SKM-1 treated with dmso at 0.1 percent for 144 hours (cell line): Measurements from ENCODE around the gene AQP1.
A peak's percentile ranks its signal among the peaks of the same experiment; 100 is the strongest.

ENCODE experiments used
- DNase-seq: peaks from one replicate; lab custom pipeline; 2025; ENCODE audit not compliant: unreplicated experiment; lab: John Stamatoyannopoulos, UW

AQP1 gene

GRCh38 chr7:30933124-30933974 is 21.7 kb downstream of the AQP1 start:
- no peak for DNase-seq

GRCh38 chr7:30934225-30934624 is 22.6 kb downstream of the AQP1 start:
- no peak for DNase-seq

- no peak for DNase-seq
Measured at GRCh38 chr7:30934732-30935568, 23.3 kb downstream of the AQP1 start.

GRCh38 chr7:30935569-30935877 is 23.9 kb downstream of the AQP1 start:
- no peak for DNase-seq

- DNase-seq = no peak
Measured at GRCh38 chr7:30936650-30937245, 25.1 kb downstream of the AQP1 start.

GRCh38 chr7:30937416-30937815 is 25.8 kb downstream of the AQP1 start:
- DNase-seq = no peak

- peak; percentile 43 for DNase-seq
Measured at GRCh38 chr7:30938435-30939316, 27.0 kb downstream of the AQP1 start.

- DNase-seq = no peak
Measured at GRCh38 chr7:30941582-30942323, 30.1 kb downstream of the AQP1 start.

GRCh38 chr7:30950197-30950596 is 38.5 kb downstream of the AQP1 start:
- no peak for DNase-seq

GRCh38 chr7:30954914-30955313 is 43.3 kb downstream of the AQP1 start:
- DNase-seq = no peak

- no peak for DNase-seq
Measured at GRCh38 chr7:30956704-30957103, 45.1 kb downstream of the AQP1 start.

- no peak for DNase-seq
Measured at GRCh38 chr7:30963842-30964241, 52.2 kb downstream of the AQP1 start, which contains the start of gene GHRHR. Gene GHRHR, plus strand, starts transcription at chr7:30963953. Its CDS starts 116 bp downstream, at chr7:30964069.

GRCh38 chr7:30965372-30965771 is 53.7 kb downstream of the AQP1 start:
- DNase-seq = no peak

- DNase-seq = no peak
Measured at GRCh38 chr7:30965883-30966282, 54.2 kb downstream of the AQP1 start.

GRCh38 chr7:30968294-30968693 is 56.6 kb downstream of the AQP1 start:
- DNase-seq = peak; percentile 47

GRCh38 chr7:30968747-30969603 is 57.3 kb downstream of the AQP1 start:
- DNase-seq = no peak

- no peak for DNase-seq
Measured at GRCh38 chr7:30969604-30969970, 57.9 kb downstream of the AQP1 start.

- DNase-seq = no peak
Measured at GRCh38 chr7:30970074-30970473, 58.4 kb downstream of the AQP1 start.

- no peak for DNase-seq
Measured at GRCh38 chr7:30970594-30971094, 59.0 kb downstream of the AQP1 start.
